GM12891 (cell line): ENCODE data around the gene COL7A1.

Source experiments
- DNase-seq: peaks from one replicate; pipeline ENCODE4 v3.0.0; 2011; ENCODE audit warnings: low spot score; ENCODE audit not compliant: insufficient read length
- FAIRE-seq: peaks from 2 replicates; lab custom pipeline; 2011; peaks lifted over from hg19 to GRCh38; lab: Jason Lieb, UNC
- PAX5 ChIP-seq: IDR thresholded peaks from 2 replicates; pipeline ENCODE4 v1.6.1; 2011; ENCODE audit warnings: low read length, moderate library complexity, mild to moderate bottlenecking; ENCODE audit not compliant: insufficient read depth, severe bottlenecking
- POLR2A ChIP-seq: IDR thresholded peaks from 2 replicates; pipeline ENCODE4 v1.6.1; 2011; ENCODE audit warnings: low read depth, low read length, control low read depth
- POLR2AphosphoS5 ChIP-seq: IDR thresholded peaks from 2 replicates; pipeline ENCODE4 v1.6.1; 2011; ENCODE audit warnings: low read depth, low read length, control low read depth
- POU2F2 ChIP-seq: IDR thresholded peaks from 2 replicates; pipeline ENCODE4 v1.6.1; 2011; ENCODE audit warnings: low read depth, mild to moderate bottlenecking, control low read depth, low read length, moderate library complexity
- SPI1 ChIP-seq: IDR thresholded peaks from 2 replicates; pipeline ENCODE4 v1.6.1; 2011; ENCODE audit warnings: low read depth, low read length, control low read depth
- TAF1 ChIP-seq: IDR thresholded peaks from 2 replicates; pipeline ENCODE4 v1.6.1; 2011; ENCODE audit warnings: low read depth, low read length, control low read depth

The COL7A1 gene

GRCh38 chr3:48633256-48633655 lies 38.1 kb upstream of the COL7A1 start:
- DNase-seq (no peak), FAIRE-seq (no peak)
- no peak for TF ChIP-seq TAF1
- TF ChIP-seq PAX5: no peak
- no peak for TF ChIP-seq POLR2AphosphoS5
- TF ChIP-seq SPI1: no peak
- no peak for TF ChIP-seq POLR2A
- TF ChIP-seq POU2F2: no peak

- DNase-seq: no peak
- FAIRE-seq: no peak
- TF ChIP-seq TAF1: no peak
- no peak for TF ChIP-seq SPI1
These were observed 36.7 kb upstream of the COL7A1 start for GRCh38 chr3:48631516-48632448.

GRCh38 chr3:48630833-48631232 lies 35.7 kb upstream of the COL7A1 start:
- TF ChIP-seq POU2F2 (no peak), TAF1 (no peak), POLR2AphosphoS5 (no peak), POLR2A (no peak), SPI1 (no peak), PAX5 (no peak)
- no peak for DNase-seq
- no peak for FAIRE-seq

- no peak for TF ChIP-seq POLR2AphosphoS5
- TF ChIP-seq TAF1: no peak
- TF ChIP-seq POLR2A: no peak
- no peak for TF ChIP-seq POU2F2
- no peak for TF ChIP-seq SPI1
- TF ChIP-seq PAX5: no peak
- FAIRE-seq (no peak), DNase-seq (no peak)
These were observed 35.3 kb upstream of the COL7A1 start for GRCh38 chr3:48630407-48630806.

- DNase-seq (no peak), FAIRE-seq (no peak)
- TF ChIP-seq PAX5 (no peak), POLR2A (no peak), POLR2AphosphoS5 (no peak), POU2F2 (no peak), SPI1 (no peak), TAF1 (no peak)
These were observed 34.8 kb upstream of the COL7A1 start for GRCh38 chr3:48629894-48630293.

- no peak for FAIRE-seq
- TF ChIP-seq TAF1 (no peak), POLR2A (no peak), POLR2AphosphoS5 (no peak), SPI1 (no peak), POU2F2 (no peak)
- DNase-seq: no peak
These were observed 33.3 kb upstream of the COL7A1 start for GRCh38 chr3:48628277-48629017.

GRCh38 chr3:48625600-48625999 lies 30.5 kb upstream of the COL7A1 start:
- no peak for DNase-seq
- no peak for FAIRE-seq
- no peak for TF ChIP-seq TAF1
- TF ChIP-seq POLR2AphosphoS5: no peak
- TF ChIP-seq PAX5: no peak
- TF ChIP-seq SPI1: no peak
- no peak for TF ChIP-seq POU2F2
- TF ChIP-seq POLR2A: no peak

GRCh38 chr3:48624767-48625166 lies 29.6 kb upstream of the COL7A1 start:
- TF ChIP-seq POU2F2 (no peak), POLR2A (no peak), POLR2AphosphoS5 (no peak), TAF1 (no peak), SPI1 (no peak), PAX5 (no peak)
- no peak for FAIRE-seq
- DNase-seq: no peak

- DNase-seq: no peak
- no peak for FAIRE-seq
- no peak for TF ChIP-seq POLR2A
- TF ChIP-seq PAX5: no peak
- TF ChIP-seq TAF1: no peak
These were observed 28.9 kb upstream of the COL7A1 start for GRCh38 chr3:48623851-48624547.

- no peak for TF ChIP-seq PAX5
- no peak for TF ChIP-seq POLR2AphosphoS5
- no peak for TF ChIP-seq POLR2A
- TF ChIP-seq POU2F2: no peak
- TF ChIP-seq TAF1: no peak
- no peak for TF ChIP-seq SPI1
- no peak for FAIRE-seq
- no peak for DNase-seq
These were observed 26.3 kb upstream of the COL7A1 start, which contains the start of gene TMEM89 for GRCh38 chr3:48621461-48621869. Gene TMEM89, minus strand, starts transcription at chr3:48621769. Its CDS starts 13 bp downstream, at chr3:48621756.
